GM19372 (cell line): Measurements from ENCODE around the gene GMPR2.

Experiments
- ATAC-seq: cut with Tn5 transposase; IDR thresholded peaks from one replicate; pipeline ENCODE4 v1.9.1; 2021; ENCODE audit warnings: mild to moderate bottlenecking, low read depth, moderate library complexity; ENCODE audit not compliant: unreplicated experiment

GMPR2 gene

GRCh38 chr14:24281636-24282035, 48.9 kb downstream of the GMPR2 start:
- ATAC-seq: no peak

GRCh38 chr14:24282736-24283135, 50.0 kb downstream of the GMPR2 start:
- ATAC-seq: no peak

- ATAC-seq: no peak
Measured at GRCh38 chr14:24283796-24284460, 51.2 kb downstream of the GMPR2 start.

GRCh38 chr14:24284501-24285035, 51.8 kb downstream of the GMPR2 start:
- no peak for ATAC-seq

GRCh38 chr14:24285351-24285750, 52.6 kb downstream of the GMPR2 start:
- no peak for ATAC-seq

GRCh38 chr14:24286996-24287395, 54.3 kb downstream of the GMPR2 start:
- ATAC-seq: no peak
